ENCODE measurements around the gene TFE3. TPM values are rescaled to one million over a fixed set of nuclear protein-coding genes. Genes with fewer than 3 reads are reported as not detected.
"Not testable (repeated sequence)": the region's sequence is repeated elsewhere in the genome, so short reads cannot be mapped to it uniquely, and the experiment has no call there.

The TFE3 gene
- total RNA-seq, 4 donors from 2014 or later: 25.6 to 36.3 (median 32.4) TPM

DNA sequence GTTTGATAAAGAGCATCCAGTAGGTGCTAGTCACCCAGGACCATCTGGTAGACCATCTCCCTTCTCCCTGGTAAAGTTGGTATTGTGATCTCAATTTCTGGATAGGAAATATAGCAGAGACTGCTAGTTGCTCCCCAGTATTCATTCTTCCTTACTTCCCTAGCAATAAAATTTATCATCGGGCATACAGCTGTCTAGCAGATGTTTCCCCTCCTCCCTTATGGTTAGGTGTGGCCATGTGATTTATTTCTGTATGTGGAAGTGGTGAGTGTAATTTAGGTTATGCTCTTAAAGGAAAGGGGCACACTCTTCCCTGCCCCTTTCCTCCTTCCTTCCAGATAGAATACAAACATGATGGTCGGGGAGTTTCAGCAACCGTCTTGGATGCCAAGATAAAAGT, 59.3 kb downstream of the TFE3 start:
- H3K4me1 ChIP-seq: no peaks in the 10 kb centered on the region
- no peak overlapping the region for H3K4me3 ChIP-seq

DNA sequence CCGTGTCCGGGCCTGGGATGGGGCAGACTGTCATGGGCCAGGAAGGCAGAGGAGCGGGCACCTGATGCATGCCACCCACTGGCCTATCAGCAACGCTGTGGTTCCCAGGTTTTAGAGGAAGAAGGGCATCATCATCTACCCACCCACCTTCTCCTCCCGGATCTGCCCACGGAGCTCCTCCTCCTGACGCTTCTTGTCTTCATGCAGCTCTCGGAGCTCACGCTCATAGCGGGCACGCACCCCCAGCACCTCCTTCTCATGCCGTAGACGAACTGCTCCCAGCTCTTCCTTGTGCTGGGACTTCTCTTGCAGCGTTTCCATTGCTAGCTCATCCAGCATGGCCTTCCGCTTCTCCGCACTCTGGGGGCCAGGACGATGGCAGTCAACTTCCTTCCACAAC, 60.1 kb downstream of the TFE3 start:
- Histone ChIP-seq H3K27me3 (no peaks in the 10 kb centered on the region), H3K4me1 (no peaks in the 10 kb centered on the region), H3K27ac (no peak overlapping the region), H3K4me3 (no peak overlapping the region), H3K9me3 (no peaks in the 10 kb centered on the region), H3K36me3 (peaks cover 0 to 32% (median 0%) of the 10 kb centered on the region in 3 donors)
- DNase-seq: no peak
- TF ChIP-seq, protein P1, sequence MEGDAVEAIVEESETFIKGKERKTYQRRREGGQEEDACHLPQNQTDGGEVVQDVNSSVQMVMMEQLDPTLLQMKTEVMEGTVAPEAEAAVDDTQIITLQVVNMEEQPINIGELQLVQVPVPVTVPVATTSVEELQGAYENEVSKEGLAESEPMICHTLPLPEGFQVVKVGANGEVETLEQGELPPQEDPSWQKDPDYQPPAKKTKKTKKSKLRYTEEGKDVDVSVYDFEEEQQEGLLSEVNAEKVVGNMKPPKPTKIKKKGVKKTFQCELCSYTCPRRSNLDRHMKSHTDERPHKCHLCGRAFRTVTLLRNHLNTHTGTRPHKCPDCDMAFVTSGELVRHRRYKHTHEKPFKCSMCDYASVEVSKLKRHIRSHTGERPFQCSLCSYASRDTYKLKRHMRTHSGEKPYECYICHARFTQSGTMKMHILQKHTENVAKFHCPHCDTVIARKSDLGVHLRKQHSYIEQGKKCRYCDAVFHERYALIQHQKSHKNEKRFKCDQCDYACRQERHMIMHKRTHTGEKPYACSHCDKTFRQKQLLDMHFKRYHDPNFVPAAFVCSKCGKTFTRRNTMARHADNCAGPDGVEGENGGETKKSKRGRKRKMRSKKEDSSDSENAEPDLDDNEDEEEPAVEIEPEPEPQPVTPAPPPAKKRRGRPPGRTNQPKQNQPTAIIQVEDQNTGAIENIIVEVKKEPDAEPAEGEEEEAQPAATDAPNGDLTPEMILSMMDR (IDR thresholded peaks at IDR 0.05): no peak
- no peak for TF ChIP-seq POLR2A (IDR thresholded peaks at IDR 0.05)

More for the DNA sequence above, 59.3 kb downstream of the TFE3 start:
- no peak for DNase-seq
- H3K36me3 ChIP-seq: peaks cover 0 to 26% (median 0%) of the 10 kb centered on the region in 3 donors
- H3K27me3 ChIP-seq: no peaks in the 10 kb centered on the region
- TF ChIP-seq, protein P1 (IDR thresholded peaks at IDR 0.05): no peak
- no peak for TF ChIP-seq POLR2A (IDR thresholded peaks at IDR 0.05)
- H3K27ac ChIP-seq: no peak overlapping the region
- no peaks in the 10 kb centered on the region for H3K9me3 ChIP-seq

DNA sequence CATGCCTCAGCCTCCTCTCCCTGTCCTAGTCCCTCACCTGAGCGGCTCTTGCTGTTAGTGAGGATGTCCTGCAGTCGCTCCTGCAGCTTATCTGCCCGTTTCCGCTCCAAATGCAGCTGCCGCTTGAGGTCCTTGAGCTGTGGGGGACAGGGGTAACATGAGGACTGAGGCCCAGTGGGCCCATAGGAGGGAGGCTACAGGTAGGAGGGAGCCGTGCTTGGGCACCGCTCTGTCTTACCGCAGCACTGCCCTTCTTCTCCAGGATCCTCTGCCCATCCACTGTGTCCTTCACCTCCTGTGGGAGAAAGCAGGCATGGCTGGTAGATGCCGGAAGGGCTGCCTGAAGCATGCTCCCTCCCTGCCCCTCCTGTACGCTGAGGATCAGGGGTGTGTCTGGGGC, 62.0 kb downstream of the TFE3 start:
- H3K9me3 ChIP-seq: no peaks in the 10 kb centered on the region
- no peaks in the 10 kb centered on the region for H3K4me1 ChIP-seq
- TF ChIP-seq POLR2A (IDR thresholded peaks at IDR 0.05): no peak
- no peak overlapping the region for H3K4me3 ChIP-seq
- no peak overlapping the region for H3K27ac ChIP-seq
- DNase-seq: no peak
- H3K36me3 ChIP-seq: peaks cover 0 to 41% (median 0%) of the 10 kb centered on the region in 3 donors
- H3K27me3 ChIP-seq: no peaks in the 10 kb centered on the region

DNA sequence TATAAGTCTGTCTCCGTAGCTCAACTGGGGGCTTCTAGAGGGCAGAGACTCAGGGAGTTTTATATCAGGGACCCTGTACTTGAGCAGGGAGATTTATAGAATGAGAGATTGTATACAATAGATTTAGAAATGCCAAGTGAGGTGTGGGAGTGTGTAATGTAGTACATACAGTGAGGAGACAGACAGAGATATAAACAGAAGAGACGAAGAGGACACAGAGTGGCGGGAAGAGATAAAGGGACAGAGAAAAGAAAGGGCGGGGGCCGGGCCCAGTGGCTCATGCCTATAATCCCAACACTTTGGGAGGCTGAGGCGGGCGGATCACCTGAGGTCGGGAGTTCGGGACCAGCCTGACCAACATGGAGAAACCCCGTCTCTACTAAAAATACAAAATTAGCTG, 62.8 kb downstream of the TFE3 start:
- H3K9me3 ChIP-seq, H3K4me1 ChIP-seq, DNase-seq, H3K27me3 ChIP-seq, H3K4me3 ChIP-seq, H3K27ac ChIP-seq: not testable (repeated sequence)
- peaks cover 0 to 47% (median 0%) of the 10 kb centered on the region in 3 donors for H3K36me3 ChIP-seq

Small RNA genes within 50 kb of the gene (small RNA-seq; reads per million reads assigned to genes)
- gene RNU4-52P: 0.06 reads per million in 2 donors

Other genes starting within 250 kb of the TFE3 start
- gene HDAC6, start 241.3 kb downstream of the TFE3 start, total RNA-seq: 100 to 1,000 TPM; 102 to 156 (median 134) TPM
- gene ERAS, start 216.8 kb downstream of the TFE3 start, total RNA-seq: not detected
- 10 to 100 TPM in 3 of 4 donors, not detected in 1; 19.0 to 49.2 (median 33.5) TPM for gene PCSK1N, start 207.7 kb downstream of the TFE3 start, total RNA-seq
- 10 to 100 TPM; 33.8 to 67.9 (median 54.5) TPM for gene TIMM17B, start 145.6 kb downstream of the TFE3 start, total RNA-seq
- 10 to 100 TPM; 63.3 to 86.6 (median 70.1) TPM for gene PQBP1, start 145.4 kb downstream of the TFE3 start, total RNA-seq
- 10 to 100 TPM; 14.0 to 43.3 (median 21.5) TPM for gene SLC35A2, start 131.7 kb downstream of the TFE3 start, total RNA-seq
- gene PIM2, start 124.3 kb downstream of the TFE3 start, total RNA-seq: 10 to 100 TPM; 17.3 to 24.8 (median 19.1) TPM
- 10 to 100 TPM; 49.7 to 79.2 (median 71.0) TPM for gene OTUD5, start 85.8 kb downstream of the TFE3 start, total RNA-seq
- gene KCND1, start 71.5 kb downstream of the TFE3 start, total RNA-seq: 1 to 10 TPM in 3 of 4 donors, under 1 TPM in 1; 0.35 to 5.8 (median 1.7) TPM
- 100 to 1,000 TPM in 1 of 4 donors, 10 to 100 TPM in 3; 32.4 to 139 (median 70.9) TPM for gene GRIPAP1, start 41.1 kb downstream of the TFE3 start, total RNA-seq
- 10 to 100 TPM in 3 of 4 donors, not detected in 1; 13.8 to 39.1 (median 24.5) TPM for gene CCDC120, start 15.6 kb upstream of the TFE3 start, total RNA-seq
- gene PRAF2, start 30.6 kb upstream of the TFE3 start, total RNA-seq: 1 to 10 TPM; 2.8 to 9.8 (median 4.4) TPM
- 100 to 1,000 TPM in 2 of 4 donors, 10 to 100 TPM in 2; 64.2 to 133 (median 86.9) TPM for gene WDR45, start 36.5 kb upstream of the TFE3 start, total RNA-seq
- 10 to 100 TPM; 24.0 to 26.8 (median 25.7) TPM for gene GPKOW, start 80.4 kb upstream of the TFE3 start, total RNA-seq
- gene MAGIX, start 119.4 kb upstream of the TFE3 start, total RNA-seq: 10 to 100 TPM in 2 of 4 donors, 1 to 10 TPM in 1, not detected in 1; 5.8 to 14.4 (median 11.6) TPM
- gene PLP2, start 128.5 kb upstream of the TFE3 start, total RNA-seq: 10 to 100 TPM; 16.1 to 36.6 (median 30.8) TPM
- gene PRICKLE3, start 143.0 kb upstream of the TFE3 start, total RNA-seq: 10 to 100 TPM; 22.5 to 47.0 (median 26.8) TPM
- 10 to 100 TPM in 1 of 4 donors, 1 to 10 TPM in 2, not detected in 1; 5.5 to 11.0 (median 6.7) TPM for gene SYP, start 156.8 kb upstream of the TFE3 start, total RNA-seq
- 1 to 10 TPM; 1.7 to 2.8 (median 2.3) TPM for gene CACNA1F, start 190.0 kb upstream of the TFE3 start, total RNA-seq
- 10 to 100 TPM; 19.1 to 27.4 (median 23.1) TPM for gene CCDC22, start 192.1 kb upstream of the TFE3 start, total RNA-seq
- under 1 TPM in 1 of 4 donors, not detected in 3; 0.66 TPM for gene FOXP3, start 221.4 kb upstream of the TFE3 start, total RNA-seq
- 10 to 100 TPM in 1 of 4 donors, 1 to 10 TPM in 3; 2.5 to 19.0 (median 7.5) TPM for gene PPP1R3F, start 226.4 kb upstream of the TFE3 start, total RNA-seq

All from Peyer's patch (tissue), 4 donors.